Stomach smooth muscle (tissue), 2 donors: ENCODE measurements around the gene SGO2.
"Not testable (repeated sequence)": the region's sequence is repeated elsewhere in the genome, so short reads cannot be mapped to it uniquely, and the experiment has no call there.

Source experiments
- H3K27ac ChIP-seq: one replicate; pipeline ENCODE4 v1.7.0; 2013; ENCODE audit warnings: mild to moderate bottlenecking, low read length, inconsistent platforms
- H3K27me3 ChIP-seq, 2 donors: one replicate each; pipeline ENCODE4 v1.7.0; 2013; ENCODE audit warnings: low read length in 2 of 2; ENCODE audit not compliant: insufficient read depth in 2 of 2, control insufficient read depth in 1 of 2
- H3K36me3 ChIP-seq, 2 donors: one replicate each; pipeline ENCODE4 v1.7.0; 2013; ENCODE audit warnings: low read length in 2 of 2; ENCODE audit not compliant: control insufficient read depth in 2 of 2, insufficient read depth in 2 of 2
- H3K4me1 ChIP-seq: one replicate; pipeline ENCODE4 v1.7.0; 2013; ENCODE audit warnings: low read length; ENCODE audit not compliant: control insufficient read depth, insufficient read depth
- H3K4me3 ChIP-seq, 2 donors: one replicate each; pipeline ENCODE4 v1.7.0; 2013; ENCODE audit warnings: low read length in 2 of 2
- H3K9ac ChIP-seq, 2 donors: one replicate each; pipeline ENCODE4 v1.7.0; 2013; ENCODE audit warnings: low read length in 2 of 2, mild to moderate bottlenecking in 1 of 2
- H3K9me3 ChIP-seq, 2 donors: one replicate each; pipeline ENCODE4 v1.7.0; 2013; ENCODE audit warnings: low read length in 2 of 2; ENCODE audit not compliant: control insufficient read depth in 2 of 2
- donor health status: healthy.
- donor health status: Pancreatic carcinoma.

SGO2 gene

GRCh38 chr2:200523604-200524003 is 2.4 kb upstream of the SGO2 start:
- Histone ChIP-seq H3K9me3 (no peaks in the 10 kb centered on the region), H3K4me3 (no peak overlapping the region), H3K27ac (no peak overlapping the region), H3K27me3 (no peaks in the 10 kb centered on the region), H3K36me3 (no peaks in the 10 kb centered on the region), H3K9ac (no peak overlapping the region), H3K4me1 (peaks cover 6% of the 10 kb centered on the region)

GRCh38 chr2:200525066-200525465 is 941 bp upstream of the SGO2 start:
- Histone ChIP-seq H3K9me3 (no peaks in the 10 kb centered on the region), H3K4me3 (peak overlapping the region in 1 of 2 donors; percentile 82), H3K27ac (no peak overlapping the region), H3K36me3 (no peaks in the 10 kb centered on the region), H3K9ac (no peak overlapping the region), H3K27me3 (no peaks in the 10 kb centered on the region), H3K4me1 (peaks cover 6% of the 10 kb centered on the region)

- Histone ChIP-seq H3K9me3 (no peaks in the 10 kb centered on the region), H3K4me1 (peaks cover 6% of the 10 kb centered on the region), H3K4me3 (peak overlapping the region; percentile 82 to 92), H3K27ac (no peak overlapping the region), H3K9ac (peak overlapping the region; percentile 55 to 65), H3K27me3 (no peaks in the 10 kb centered on the region), H3K36me3 (no peaks in the 10 kb centered on the region)
These were observed 491 bp upstream of the SGO2 start for GRCh38 chr2:200525551-200525881.

GRCh38 chr2:200528228-200528627 is 2.2 kb downstream of the SGO2 start:
- no peak overlapping the region for H3K4me3 ChIP-seq
- H3K9me3 ChIP-seq = no peaks in the 10 kb centered on the region
- H3K9ac ChIP-seq = no peak overlapping the region
- H3K27ac ChIP-seq = no peak overlapping the region
- H3K4me1 ChIP-seq = peaks cover 6% of the 10 kb centered on the region
- H3K36me3 ChIP-seq = no peaks in the 10 kb centered on the region
- no peaks in the 10 kb centered on the region for H3K27me3 ChIP-seq

GRCh38 chr2:200533754-200534153 is 7.7 kb downstream of the SGO2 start:
- no peaks in the 10 kb centered on the region for H3K36me3 ChIP-seq
- H3K4me3 ChIP-seq = no peak overlapping the region
- H3K4me1 ChIP-seq = no peaks in the 10 kb centered on the region
- no peak overlapping the region for H3K27ac ChIP-seq
- no peaks in the 10 kb centered on the region for H3K9me3 ChIP-seq
- no peaks in the 10 kb centered on the region for H3K27me3 ChIP-seq
- no peak overlapping the region for H3K9ac ChIP-seq

GRCh38 chr2:200534572-200534971 is 8.6 kb downstream of the SGO2 start:
- H3K27ac ChIP-seq = no peak overlapping the region
- no peak overlapping the region for H3K4me3 ChIP-seq
- H3K9ac ChIP-seq = no peak overlapping the region
- H3K4me1 ChIP-seq = no peaks in the 10 kb centered on the region
- no peaks in the 10 kb centered on the region for H3K27me3 ChIP-seq
- no peaks in the 10 kb centered on the region for H3K9me3 ChIP-seq
- no peaks in the 10 kb centered on the region for H3K36me3 ChIP-seq

GRCh38 chr2:200538139-200538538 is 12.1 kb downstream of the SGO2 start:
- no peak overlapping the region for H3K4me3 ChIP-seq
- no peaks in the 10 kb centered on the region for H3K36me3 ChIP-seq
- H3K4me1 ChIP-seq = no peaks in the 10 kb centered on the region
- H3K9me3 ChIP-seq = no peaks in the 10 kb centered on the region
- no peak overlapping the region for H3K27ac ChIP-seq
- H3K27me3 ChIP-seq = no peaks in the 10 kb centered on the region
- H3K9ac ChIP-seq = no peak overlapping the region

GRCh38 chr2:200540793-200541192 is 14.8 kb downstream of the SGO2 start:
- no peaks in the 10 kb centered on the region for H3K36me3 ChIP-seq
- H3K9ac ChIP-seq = no peak overlapping the region
- H3K9me3 ChIP-seq = no peaks in the 10 kb centered on the region
- H3K4me1 ChIP-seq = no peaks in the 10 kb centered on the region
- H3K27me3 ChIP-seq = no peaks in the 10 kb centered on the region
- no peak overlapping the region for H3K27ac ChIP-seq
- H3K4me3 ChIP-seq = no peak overlapping the region

GRCh38 chr2:200566596-200566995 is 40.6 kb downstream of the SGO2 start:
- not testable (repeated sequence) for H3K27me3 ChIP-seq, H3K36me3 ChIP-seq, H3K4me3 ChIP-seq, H3K9me3 ChIP-seq, H3K9ac ChIP-seq, H3K4me1 ChIP-seq, H3K27ac ChIP-seq

- Histone ChIP-seq H3K4me1 (no peaks in the 10 kb centered on the region), H3K27me3 (no peaks in the 10 kb centered on the region), H3K27ac (no peak overlapping the region), H3K36me3 (no peaks in the 10 kb centered on the region), H3K9ac (no peak overlapping the region), H3K4me3 (no peak overlapping the region), H3K9me3 (no peaks in the 10 kb centered on the region)
These were observed 41.9 kb downstream of the SGO2 start for GRCh38 chr2:200567932-200568331.

GRCh38 chr2:200575957-200576356 is 50.0 kb downstream of the SGO2 start:
- H3K27me3 ChIP-seq = no peaks in the 10 kb centered on the region
- H3K36me3 ChIP-seq = no peaks in the 10 kb centered on the region
- H3K9me3 ChIP-seq = no peaks in the 10 kb centered on the region
- H3K4me1 ChIP-seq = no peaks in the 10 kb centered on the region
- no peak overlapping the region for H3K4me3 ChIP-seq
- no peak overlapping the region for H3K27ac ChIP-seq
- H3K9ac ChIP-seq = no peak overlapping the region

GRCh38 chr2:200577027-200577426 is 51.0 kb downstream of the SGO2 start:
- H3K27me3 ChIP-seq = no peaks in the 10 kb centered on the region
- no peaks in the 10 kb centered on the region for H3K9me3 ChIP-seq
- no peak overlapping the region for H3K9ac ChIP-seq
- H3K27ac ChIP-seq = no peak overlapping the region
- H3K36me3 ChIP-seq = no peaks in the 10 kb centered on the region
- no peak overlapping the region for H3K4me3 ChIP-seq
- H3K4me1 ChIP-seq = no peaks in the 10 kb centered on the region
